Large intestine (tissue), 3 donors: Measurements from ENCODE around the gene FA2H. TPM values are rescaled to one million over a fixed set of nuclear protein-coding genes. Genes with fewer than 3 reads are reported as not detected.
"Not testable (repeated sequence)": the region's sequence is repeated elsewhere in the genome, so short reads cannot be mapped to it uniquely, and the experiment has no call there.

ENCODE experiments used
- DNase-seq, 2 donors: peaks; one replicate each; pipeline versions ENCODE4 v3.0.0 to v3.0.0-alpha.2; 2013
- H3K27ac ChIP-seq: one replicate; pipeline ENCODE4 v1.5.1; 2013; ENCODE audit warnings: low read length
- H3K27me3 ChIP-seq: 2 replicates; pipeline ENCODE4 v1.6.1; 2013; ENCODE audit warnings: low read length; ENCODE audit not compliant: control insufficient read depth, insufficient read depth
- H3K36me3 ChIP-seq: 2 replicates; pipeline ENCODE4 v1.6.1; 2013; ENCODE audit warnings: low read length; ENCODE audit not compliant: control insufficient read depth, insufficient read depth
- H3K4me1 ChIP-seq: one replicate; pipeline ENCODE4 v1.6.1; 2013; ENCODE audit warnings: low read length; ENCODE audit not compliant: control insufficient read depth, insufficient read depth
- H3K4me3 ChIP-seq: one replicate; pipeline ENCODE4 v1.5.1; 2013; ENCODE audit warnings: low read length
- H3K9me3 ChIP-seq: one replicate; pipeline ENCODE4 v1.6.1; 2013; ENCODE audit warnings: mild to moderate bottlenecking, low read depth, low read length, moderate library complexity; ENCODE audit not compliant: control insufficient read depth
- whole genome bisulfite sequencing: methylation state at CpG from one replicate; pipeline ENCODE4 v1.1.5; 2013; ENCODE audit warnings: low lambda C conversion rate; ENCODE audit not compliant: insufficient coverage; 5-methylcytosine and 5-hydroxymethylcytosine counted together
- polyA plus RNA-seq: library from polyadenylated mRNA; unstranded; fragments of 120-200 nt; gene quantifications from one replicate; pipeline ENCODE4 v1.2.1, GENCODE V29; 2013

The FA2H gene
- polyA plus RNA-seq, 1 donor, result 10.4 TPM

GRCh38 chr16:74725651-74726455 is 48.8 kb downstream of the FA2H start:
- Histone ChIP-seq H3K4me3 (no peak overlapping the region), H3K27me3 (no peaks in the 10 kb centered on the region), H3K4me1 (peaks cover 46% of the 10 kb centered on the region), H3K36me3 (no peaks in the 10 kb centered on the region), H3K9me3 (peaks cover 5% of the 10 kb centered on the region), H3K27ac (peak overlapping the region; percentile 97)
- no CpG with 5 or more reads among the region's 12 CpGs for WGBS
- peak; percentile 94 to 97 for DNase-seq

- no peak overlapping the region for H3K4me3 ChIP-seq
- H3K27me3 ChIP-seq, result no peaks in the 10 kb centered on the region
- no peak for DNase-seq
- no peaks in the 10 kb centered on the region for H3K36me3 ChIP-seq
- peak overlapping the region; percentile 97 for H3K27ac ChIP-seq
- no CpG with 5 or more reads among the region's 19 CpGs for WGBS
- peaks cover 37% of the 10 kb centered on the region for H3K4me1 ChIP-seq
- peaks cover 5% of the 10 kb centered on the region for H3K9me3 ChIP-seq
These were observed 49.6 kb downstream of the FA2H start for GRCh38 chr16:74724820-74725549.

- peak in 1 of 2 donors; percentile 52 for DNase-seq
- Histone ChIP-seq H3K4me3 (no peak overlapping the region), H3K9me3 (peaks cover 9% of the 10 kb centered on the region), H3K27ac (no peak overlapping the region), H3K36me3 (peaks cover 3% of the 10 kb centered on the region), H3K27me3 (no peaks in the 10 kb centered on the region), H3K4me1 (peaks cover 30% of the 10 kb centered on the region)
- WGBS, result no CpG with 5 or more reads among the region's 7 CpGs
These were observed 51.4 kb downstream of the FA2H start for GRCh38 chr16:74723256-74723655.

- peaks cover 30% of the 10 kb centered on the region for H3K4me1 ChIP-seq
- H3K27me3 ChIP-seq, H3K27ac ChIP-seq, H3K36me3 ChIP-seq, H3K9me3 ChIP-seq, H3K4me3 ChIP-seq, DNase-seq: not testable (repeated sequence)
- WGBS, result no CpG with 5 or more reads among the region's 2 CpGs
These were observed 52.5 kb downstream of the FA2H start for GRCh38 chr16:74722156-74722555.

- peak in 1 of 2 donors; percentile 54 for DNase-seq
These were observed 52.9 kb downstream of the FA2H start for GRCh38 chr16:74721716-74722115.

GRCh38 chr16:74720579-74720978 is 54.0 kb downstream of the FA2H start:
- Histone ChIP-seq H3K9me3 (peaks cover 4% of the 10 kb centered on the region), H3K36me3 (peaks cover 3% of the 10 kb centered on the region), H3K27me3 (no peaks in the 10 kb centered on the region), H3K27ac (no peak overlapping the region), H3K4me3 (no peak overlapping the region), H3K4me1 (peaks cover 16% of the 10 kb centered on the region)
- DNase-seq, result no peak
- 32% methylated on average over 3 of the region's 5 CpGs for WGBS

More at GRCh38 chr16:74721716-74722115, 52.9 kb downstream of the FA2H start:
- Histone ChIP-seq H3K4me1 (peaks cover 25% of the 10 kb centered on the region), H3K4me3 (no peak overlapping the region), H3K9me3 (peaks cover 4% of the 10 kb centered on the region), H3K27me3 (no peaks in the 10 kb centered on the region), H3K36me3 (peaks cover 3% of the 10 kb centered on the region), H3K27ac (no peak overlapping the region)
- 42% methylated on average over 3 of the region's 11 CpGs for WGBS

- peaks cover 4% of the 10 kb centered on the region for H3K9me3 ChIP-seq
- H3K4me1 ChIP-seq, result peaks cover under 1% of the 10 kb centered on the region
- no peak overlapping the region for H3K4me3 ChIP-seq
- no peak overlapping the region for H3K27ac ChIP-seq
- H3K36me3 ChIP-seq, result peaks cover 3% of the 10 kb centered on the region
- no peak for DNase-seq
- no peaks in the 10 kb centered on the region for H3K27me3 ChIP-seq
- no CpG with 5 or more reads among the region's 27 CpGs for WGBS
These were observed 55.6 kb downstream of the FA2H start for GRCh38 chr16:74718741-74719610.

- DNase-seq, result no peak
- H3K36me3 ChIP-seq, result peaks cover 3% of the 10 kb centered on the region
- no peaks in the 10 kb centered on the region for H3K27me3 ChIP-seq
- WGBS, result no CpG with 5 or more reads among the region's 13 CpGs
- H3K9me3 ChIP-seq, result peaks cover 4% of the 10 kb centered on the region
- H3K4me1 ChIP-seq, result no peaks in the 10 kb centered on the region
- H3K27ac ChIP-seq, result no peak overlapping the region
- no peak overlapping the region for H3K4me3 ChIP-seq
These were observed 56.5 kb downstream of the FA2H start for GRCh38 chr16:74718140-74718539.

GRCh38 chr16:74717367-74717766 is 57.3 kb downstream of the FA2H start:
- H3K27ac ChIP-seq, result no peak overlapping the region
- no peak overlapping the region for H3K4me3 ChIP-seq
- no peaks in the 10 kb centered on the region for H3K4me1 ChIP-seq
- peaks cover 4% of the 10 kb centered on the region for H3K9me3 ChIP-seq
- DNase-seq, result no peak
- H3K27me3 ChIP-seq, result no peaks in the 10 kb centered on the region
- H3K36me3 ChIP-seq, result peaks cover 3% of the 10 kb centered on the region
- no CpG with 5 or more reads among the region's 7 CpGs for WGBS

GRCh38 chr16:74716355-74716754 is 58.3 kb downstream of the FA2H start:
- Histone ChIP-seq H3K4me3 (no peak overlapping the region), H3K9me3 (peaks cover 4% of the 10 kb centered on the region), H3K4me1 (no peaks in the 10 kb centered on the region), H3K27ac (no peak overlapping the region), H3K27me3 (no peaks in the 10 kb centered on the region), H3K36me3 (peaks cover 3% of the 10 kb centered on the region)
- no peak for DNase-seq
- no CpG with 5 or more reads among the region's 15 CpGs for WGBS
